ENCODE measurements around the gene RPS19.

DNA sequence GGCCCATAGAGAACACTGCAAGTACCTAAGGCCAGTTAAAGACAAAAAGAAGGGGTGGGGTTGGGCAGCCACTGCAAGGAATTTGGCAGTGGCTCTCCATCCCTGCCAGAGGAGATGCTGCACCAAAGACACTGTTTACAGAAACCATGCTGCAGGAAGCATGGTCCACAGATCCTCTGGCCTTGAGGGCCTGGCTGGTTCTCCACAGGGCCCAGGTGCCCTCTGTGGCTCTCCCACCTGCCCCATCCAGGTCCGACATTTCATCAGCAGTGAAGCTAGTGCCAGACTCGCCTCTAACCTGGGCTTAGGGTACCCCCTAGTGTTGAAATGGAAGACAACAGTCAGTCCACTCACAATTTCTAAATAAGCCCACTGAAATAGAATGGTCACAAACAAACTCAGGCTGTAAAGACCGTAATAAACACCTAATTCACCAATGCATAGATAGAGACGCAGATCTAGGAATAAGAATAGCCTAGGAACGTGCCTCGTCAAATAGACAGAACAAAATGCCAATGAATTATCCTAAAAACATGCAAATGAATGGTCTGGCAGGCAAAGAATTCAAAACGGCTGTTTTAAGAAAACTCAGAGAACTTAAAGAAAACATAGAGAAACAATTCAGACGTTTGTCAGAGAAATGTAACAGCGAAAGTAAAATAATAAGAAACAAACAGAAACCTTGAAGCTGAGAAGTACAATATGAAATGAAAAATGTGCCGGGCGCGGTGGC is 38.9 kb upstream of the RPS19 start:
- no peak for TF ChIP-seq CTCF (IDR thresholded peaks at IDR 0.05 in 4 of 5, conservative IDR thresholded peaks at IDR 0.05 in 1 of 5)
- no peak for TF ChIP-seq POLR2A (IDR thresholded peaks at IDR 0.05)

Measured in gastrocnemius medialis (tissue), 4 donors.